ENCODE data around the gene ST7.

Gene ST7

GRCh38 chr7:117157241-117158209 is 204.2 kb downstream of the ST7 start:
- peak; percentile 91 for DNase-seq (ENCODE audit: low spot score)

- no peak for DNase-seq (ENCODE audit: low spot score)
Measured at GRCh38 chr7:117158941-117159697, 205.8 kb downstream of the ST7 start.

- no peak for DNase-seq (ENCODE audit: low spot score)
Measured at GRCh38 chr7:117163101-117163500, 209.8 kb downstream of the ST7 start.

- DNase-seq (ENCODE audit: low spot score): no peak
Measured at GRCh38 chr7:117164620-117165019, 211.3 kb downstream of the ST7 start.

GRCh38 chr7:117165656-117166055 is 212.4 kb downstream of the ST7 start:
- no peak for DNase-seq (ENCODE audit: low spot score)

- DNase-seq (ENCODE audit: low spot score): no peak
Measured at GRCh38 chr7:117169907-117170306, 216.6 kb downstream of the ST7 start.

- DNase-seq (ENCODE audit: low spot score): no peak
Measured at GRCh38 chr7:117171106-117171505, 217.8 kb downstream of the ST7 start.

- DNase-seq (ENCODE audit: low spot score): no peak
Measured at GRCh38 chr7:117172283-117172682, 219.0 kb downstream of the ST7 start.

- no peak for DNase-seq (ENCODE audit: low spot score)
Measured at GRCh38 chr7:117173035-117173770, 219.9 kb downstream of the ST7 start.

- DNase-seq (ENCODE audit: low spot score): no peak
Measured at GRCh38 chr7:117176206-117176605, 222.9 kb downstream of the ST7 start.

GRCh38 chr7:117178600-117178999 is 225.3 kb downstream of the ST7 start:
- no peak for DNase-seq (ENCODE audit: low spot score)

- DNase-seq (ENCODE audit: low spot score): no peak
Measured at GRCh38 chr7:117179701-117180100, 226.4 kb downstream of the ST7 start.

GRCh38 chr7:117183729-117184128 is 230.4 kb downstream of the ST7 start:
- DNase-seq (ENCODE audit: low spot score): no peak

- no peak for DNase-seq (ENCODE audit: low spot score)
Measured at GRCh38 chr7:117184367-117184766, 231.1 kb downstream of the ST7 start.

GRCh38 chr7:117185124-117185523 is 231.8 kb downstream of the ST7 start:
- DNase-seq (ENCODE audit: low spot score): no peak

- DNase-seq (ENCODE audit: low spot score): no peak
Measured at GRCh38 chr7:117186218-117187010, 233.1 kb downstream of the ST7 start.

- no peak for DNase-seq (ENCODE audit: low spot score)
Measured at GRCh38 chr7:117188376-117188775, 235.1 kb downstream of the ST7 start.

- DNase-seq (ENCODE audit: low spot score): no peak
Measured at GRCh38 chr7:117188949-117189592, 235.8 kb downstream of the ST7 start.

- DNase-seq (ENCODE audit: low spot score): no peak
Measured at GRCh38 chr7:117190104-117190503, 236.8 kb downstream of the ST7 start.

GRCh38 chr7:117190746-117191435 is 237.6 kb downstream of the ST7 start:
- DNase-seq (ENCODE audit: low spot score): no peak
